Natural killer cell (primary cell): ENCODE data around the gene INSIG1. TPM values are rescaled to one million over a fixed set of nuclear protein-coding genes. Genes with fewer than 3 reads are reported as not detected.

Source experiments
- ATAC-seq, 3 donors: fragments of 150-1000 bp in 2 of 3; fragments of 200-7000 bp in 1 of 3; cut with Tn5 transposase; 1 replicate in 1 of 3; 2 replicates in 2 of 3; pipeline ENCODE4 v1.10.0; 2021; ENCODE audit warnings: mild to moderate bottlenecking in 2 of 3, moderate library complexity in 2 of 3
- DNase-seq, 2 donors: peaks; one replicate each; pipeline versions ENCODE4 v3.0.0 to v3.0.0-alpha.2; 2013 to 2021; ENCODE audit warnings: mixed read lengths in 1 of 2
- H3K27ac ChIP-seq: one replicate; pipeline ENCODE4 v1.5.1; 2013; ENCODE audit warnings: mild to moderate bottlenecking, low read length
- H3K27me3 ChIP-seq: one replicate; pipeline ENCODE4 v1.6.1; 2013; ENCODE audit warnings: low read length; ENCODE audit not compliant: control insufficient read depth, insufficient read depth
- H3K36me3 ChIP-seq: one replicate; pipeline ENCODE4 v1.6.1; 2013; ENCODE audit warnings: low read length; ENCODE audit not compliant: control insufficient read depth, insufficient read depth
- H3K4me1 ChIP-seq: one replicate; pipeline ENCODE4 v1.6.1; 2013; ENCODE audit warnings: low read length; ENCODE audit not compliant: control insufficient read depth, insufficient read depth
- H3K4me3 ChIP-seq: one replicate; pipeline ENCODE4 v1.5.1; 2013; ENCODE audit warnings: low read length
- H3K9me3 ChIP-seq: one replicate; pipeline ENCODE4 v1.6.1; 2013; ENCODE audit warnings: low read length; ENCODE audit not compliant: control insufficient read depth, insufficient read depth
- H3K27ac Mint-ChIP-seq, 2 donors: one replicate each; pipeline ENCODE4 v1.8.0; 2022; ENCODE audit warnings: mild to moderate bottlenecking in 2 of 2, mixed read lengths in 2 of 2, moderate library complexity in 1 of 2
- H3K27me3 Mint-ChIP-seq, 2 donors: one replicate each; pipeline ENCODE4 v1.8.0; 2022; ENCODE audit warnings: low read depth in 2 of 2, mixed read lengths in 2 of 2
- H3K36me3 Mint-ChIP-seq: one replicate; pipeline ENCODE4 v1.8.0; 2022; ENCODE audit warnings: mixed read lengths
- H3K4me1 Mint-ChIP-seq, 2 donors: one replicate each; pipeline ENCODE4 v1.8.0; 2022; ENCODE audit warnings: mixed read lengths in 2 of 2
- H3K4me3 Mint-ChIP-seq: one replicate; pipeline ENCODE4 v1.8.0; 2022; ENCODE audit warnings: mild to moderate bottlenecking, moderate library complexity, mixed read lengths
- H3K9me3 Mint-ChIP-seq, 2 donors: one replicate each; pipeline ENCODE4 v1.8.0; 2022; ENCODE audit warnings: mixed read lengths in 2 of 2
- WGBS: methylation state at CpG from one replicate; pipeline ENCODE4 v1.1.7; 2013; ENCODE audit warnings: missing lambda C conversion rate; ENCODE audit not compliant: insufficient coverage; 5-methylcytosine and 5-hydroxymethylcytosine counted together
- intact Hi-C: fragments of 100-400 bp; cut with micrococcal nuclease; formaldehyde crosslinking; loops from one replicate; pipeline ENCODE4 v1.14.2; 2022
- total RNA-seq, 4 donors: library from RNA; stranded (reverse); fragments of 120-200 nt in 1 of 4; gene quantifications; one replicate each; pipeline versions ENCODE4 v1.2.3 to v1.2.4, GENCODE V29; 2013 to 2022
- TF ChIP-seq, protein P1 (sequence below): fragments of 200-600 bp; IDR thresholded peaks from one replicate; pipeline ENCODE4 v1.8.0; 2022; ENCODE audit warnings: antibody characterized with exemption

INSIG1 gene
- total RNA-seq, 3 donors from 2014 or later (not counting 1 experiment from before 2014, with no cell fraction given): 66.7 to 115 (median 84.5) TPM

- H3K27ac Mint-ChIP-seq: no peak overlapping the region
- intact Hi-C loops: no loop called here
- TF ChIP-seq, protein P1, sequence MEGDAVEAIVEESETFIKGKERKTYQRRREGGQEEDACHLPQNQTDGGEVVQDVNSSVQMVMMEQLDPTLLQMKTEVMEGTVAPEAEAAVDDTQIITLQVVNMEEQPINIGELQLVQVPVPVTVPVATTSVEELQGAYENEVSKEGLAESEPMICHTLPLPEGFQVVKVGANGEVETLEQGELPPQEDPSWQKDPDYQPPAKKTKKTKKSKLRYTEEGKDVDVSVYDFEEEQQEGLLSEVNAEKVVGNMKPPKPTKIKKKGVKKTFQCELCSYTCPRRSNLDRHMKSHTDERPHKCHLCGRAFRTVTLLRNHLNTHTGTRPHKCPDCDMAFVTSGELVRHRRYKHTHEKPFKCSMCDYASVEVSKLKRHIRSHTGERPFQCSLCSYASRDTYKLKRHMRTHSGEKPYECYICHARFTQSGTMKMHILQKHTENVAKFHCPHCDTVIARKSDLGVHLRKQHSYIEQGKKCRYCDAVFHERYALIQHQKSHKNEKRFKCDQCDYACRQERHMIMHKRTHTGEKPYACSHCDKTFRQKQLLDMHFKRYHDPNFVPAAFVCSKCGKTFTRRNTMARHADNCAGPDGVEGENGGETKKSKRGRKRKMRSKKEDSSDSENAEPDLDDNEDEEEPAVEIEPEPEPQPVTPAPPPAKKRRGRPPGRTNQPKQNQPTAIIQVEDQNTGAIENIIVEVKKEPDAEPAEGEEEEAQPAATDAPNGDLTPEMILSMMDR: no peak
These were observed 17.0 kb upstream of the INSIG1 start for GRCh38 chr7:155280446-155281397.

DNA sequence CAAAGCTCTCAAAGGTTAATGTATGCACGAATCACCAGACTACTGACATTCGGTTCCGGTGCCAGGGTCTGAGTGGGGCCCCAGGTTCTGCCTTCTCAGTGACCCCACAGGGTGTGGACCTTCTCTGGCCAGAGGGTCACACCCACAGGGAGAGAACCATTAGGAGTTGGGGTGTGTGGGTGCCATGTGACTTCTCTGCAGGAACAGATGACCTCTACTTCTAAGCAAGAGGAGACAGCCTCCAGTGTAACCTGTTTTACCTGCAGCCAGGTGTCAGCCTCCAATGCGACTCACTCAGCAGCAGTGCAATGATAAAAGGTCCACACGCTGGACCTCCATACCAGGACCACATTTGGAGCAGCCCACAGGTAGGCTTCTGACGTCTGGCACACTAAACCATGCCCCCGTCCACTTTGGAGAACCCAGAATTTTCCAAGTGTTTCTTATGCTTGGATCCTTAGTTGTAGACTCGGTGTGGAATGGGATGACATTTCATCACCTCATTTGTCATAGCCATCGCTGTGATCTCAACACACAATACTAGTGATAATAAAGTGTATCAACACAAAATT, 16.2 kb upstream of the INSIG1 start:
- intact Hi-C loops: no loop called here
- 92% methylated on average over 8 of the region's 9 CpGs for WGBS
- Histone ChIP-seq H3K9me3 (no peaks in the 10 kb centered on the region), H3K36me3 (no peaks in the 10 kb centered on the region), H3K4me3 (no peak overlapping the region), H3K27me3 (no peaks in the 10 kb centered on the region), H3K27ac (no peak overlapping the region), H3K4me1 (no peaks in the 10 kb centered on the region)
- peaks cover 0 to 5% of the 10 kb centered on the region in 2 donors for H3K4me1 Mint-ChIP-seq
- DNase-seq (no peak), ATAC-seq (peak in 1 of 3 donors; percentile 46)
- no peak overlapping the region for H3K27ac Mint-ChIP-seq
- peaks cover 27% of the 10 kb centered on the region in 2 donors for H3K27me3 Mint-ChIP-seq
- no peaks in the 10 kb centered on the region for H3K9me3 Mint-ChIP-seq
- H3K4me3 Mint-ChIP-seq: no peak overlapping the region
- TF ChIP-seq, protein P1: no peak
- H3K36me3 Mint-ChIP-seq: no peaks in the 10 kb centered on the region

More at GRCh38 chr7:155280446-155281397, 17.0 kb upstream of the INSIG1 start:
- ATAC-seq (no peak), DNase-seq (no peak)
- H3K36me3 Mint-ChIP-seq: no peaks in the 10 kb centered on the region
- no peaks in the 10 kb centered on the region for H3K9me3 ChIP-seq
- 67% methylated on average over 12 of the region's 13 CpGs for WGBS
- peaks cover 0 to 4% of the 10 kb centered on the region in 2 donors for H3K4me1 Mint-ChIP-seq
- no peaks in the 10 kb centered on the region for H3K9me3 Mint-ChIP-seq
- H3K4me3 Mint-ChIP-seq: no peak overlapping the region
- H3K4me3 ChIP-seq: no peak overlapping the region
- peaks cover 25 to 27% of the 10 kb centered on the region in 2 donors for H3K27me3 Mint-ChIP-seq
- no peaks in the 10 kb centered on the region for H3K27me3 ChIP-seq
- H3K27ac ChIP-seq: no peak overlapping the region
- H3K4me1 ChIP-seq: no peaks in the 10 kb centered on the region
- H3K36me3 ChIP-seq: no peaks in the 10 kb centered on the region

DNA sequence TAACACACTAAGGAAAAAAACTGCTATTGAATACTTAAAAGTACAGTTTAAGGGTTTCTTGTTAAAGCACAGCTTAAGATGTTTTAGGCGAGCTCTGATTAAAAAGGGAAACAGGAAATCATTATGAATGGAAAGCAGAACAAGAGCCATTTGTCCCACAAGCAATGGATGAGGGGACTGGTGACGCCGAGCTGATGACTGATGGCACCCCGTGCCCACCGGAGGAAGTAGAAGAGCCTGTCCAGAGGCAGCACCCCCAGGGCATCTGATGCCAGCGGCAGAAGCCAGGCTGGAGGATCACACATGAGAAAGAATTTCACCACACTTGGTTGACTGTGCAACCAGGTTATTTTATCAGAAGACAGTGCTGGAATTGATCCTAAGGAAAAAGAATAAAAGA, 15.0 kb upstream of the INSIG1 start:
- no peaks in the 10 kb centered on the region for H3K9me3 Mint-ChIP-seq
- H3K4me1 Mint-ChIP-seq: peaks cover 0 to 16% of the 10 kb centered on the region in 2 donors
- DNase-seq: no peak
- intact Hi-C loops: no loop called here
- H3K36me3 ChIP-seq: no peaks in the 10 kb centered on the region
- WGBS: 17% methylated on average over 6 of the region's 6 CpGs
- no peaks in the 10 kb centered on the region for H3K27me3 ChIP-seq
- peak overlapping the region in 1 of 2 donors; percentile 61 for H3K27ac Mint-ChIP-seq
- peaks cover 27 to 30% of the 10 kb centered on the region in 2 donors for H3K27me3 Mint-ChIP-seq
- H3K4me3 ChIP-seq: no peak overlapping the region
- no peaks in the 10 kb centered on the region for H3K9me3 ChIP-seq
- peaks cover 10% of the 10 kb centered on the region for H3K4me1 ChIP-seq
- no peaks in the 10 kb centered on the region for H3K36me3 Mint-ChIP-seq
- H3K4me3 Mint-ChIP-seq: no peak overlapping the region
- peak in 1 of 3 donors; percentile 31 for ATAC-seq
- H3K27ac ChIP-seq: no peak overlapping the region
- TF ChIP-seq, protein P1: no peak
